HepG2 (cell line): Measurements from ENCODE around the gene PPIL3. TPM values are rescaled to one million over a fixed set of nuclear protein-coding genes. Genes with fewer than 3 reads are reported as not detected.

ENCODE experiments used
- ATAC-seq: fragments of 200-7000 bp; cut with Tn5 transposase; 3 replicates; pipeline ENCODE4 v1.9.1; 2020; ENCODE audit warnings: mild to moderate bottlenecking, moderate library complexity
- BruUV-seq: library from RNA; stranded (reverse); fragments of 400-500 nt; replicated peaks from 2 replicates; lab custom pipeline; 2021; lab: Mats Ljungman, UMichigan
- CTCF ChIA-PET: fragments of 300-600 bp; formaldehyde crosslinking; extraction: SDS; loops from one replicate; lab custom pipeline; 2021; ENCODE audit warnings: low total read pairs, inconsistent platforms, low intra/inter-chr PET ratio; lab: Yijun Ruan, JAX
- POLR2A ChIA-PET: fragments of 350-600 bp; sonication (Branson Sonifier 250); formaldehyde crosslinking; loops from one replicate; lab custom pipeline; 2020; ENCODE audit warnings: antibody characterized with exemption, inconsistent platforms; lab: Yijun Ruan, JAX
- DNase-seq: peaks from one replicate; pipeline ENCODE4 v3.0.0-alpha.2; 2015; ENCODE audit warnings: low spot score
- FAIRE-seq: peaks from 3 replicates; lab custom pipeline; 2011; peaks lifted over from hg19 to GRCh38; lab: Jason Lieb, UNC
- H2AFZ ChIP-seq: one replicate; pipeline ENCODE4 v1.6.1; 2011; ENCODE audit warnings: low read length, inconsistent platforms
- H3K27ac ChIP-seq: fragments of 300-600 bp; 3 replicates; pipeline ENCODE4 v1.8.0; 2011; ENCODE audit warnings: mixed run types, mild to moderate bottlenecking, mixed read lengths, low read length, inconsistent platforms; ENCODE audit not compliant: insufficient read depth; ENCODE audit errors: extremely low read length
- H3K27me3 ChIP-seq, 2 experiments: fragments of 200-600 bp in 1 of 2; 2 replicates in 1 of 2; 3 replicates in 1 of 2; pipeline versions ENCODE4 v1.6.0 to v1.8.0; 2011; ENCODE audit warnings: low read length in 2 of 2, mild to moderate bottlenecking in 2 of 2, moderate library complexity in 2 of 2, inconsistent platforms in 1 of 2; ENCODE audit not compliant: insufficient read depth in 2 of 2, control insufficient read depth in 1 of 2
- H3K36me3 ChIP-seq, 2 experiments: fragments of 200-600 bp in 1 of 2; replicated peaks in 1 of 2; 2 replicates in 1 of 2; 3 replicates in 1 of 2; pipeline versions ENCODE4 v1.5.1 to v1.8.0; 2011; ENCODE audit warnings: low read length in 2 of 2, inconsistent platforms in 1 of 2; ENCODE audit not compliant: insufficient read depth in 2 of 2, control insufficient read depth in 1 of 2
- H3K4me1 ChIP-seq: 2 replicates; pipeline ENCODE4 v1.5.1; 2012; ENCODE audit warnings: low read length, inconsistent platforms; ENCODE audit not compliant: insufficient read depth
- H3K4me2 ChIP-seq: 2 replicates; pipeline ENCODE4 v1.6.0; 2011; ENCODE audit warnings: low read depth, low read length, inconsistent platforms
- H3K4me3 ChIP-seq, 3 experiments: fragments of 200-600 bp in 1 of 3; sonication (generic), shearing (Covaris generic) in 1 of 3; replicated peaks in 1 of 3; 2 replicates each; pipeline ENCODE4 v1.5.1; 2011 to 2016; ENCODE audit warnings: low read length in 3 of 3, inconsistent platforms in 2 of 3, low read depth in 2 of 3, mild to moderate bottlenecking in 2 of 3, control low read depth in 1 of 3, mixed read lengths in 1 of 3; ENCODE audit not compliant: insufficient read depth in 1 of 3
- H3K79me2 ChIP-seq: one replicate; pipeline ENCODE4 v1.6.1; 2011; ENCODE audit warnings: low read length, inconsistent platforms; ENCODE audit not compliant: insufficient read depth
- H3K9ac ChIP-seq: 2 replicates; pipeline ENCODE4 v1.6.0; 2011; ENCODE audit warnings: mild to moderate bottlenecking, low read depth, low read length, inconsistent platforms; ENCODE audit not compliant: insufficient read depth
- H3K9me3 ChIP-seq: 2 replicates; pipeline ENCODE4 v1.5.1; 2012; ENCODE audit warnings: mild to moderate bottlenecking, low read length
- H4K20me1 ChIP-seq: 2 replicates; pipeline ENCODE4 v1.6.0; 2011; ENCODE audit warnings: inconsistent platforms, mild to moderate bottlenecking, low read length, moderate library complexity; ENCODE audit not compliant: insufficient read depth
- AFF4 ChIP-seq: sonication (generic); formaldehyde crosslinking; IDR thresholded peaks from 2 replicates; pipeline ENCODE4 v1.4.0; 2020; ENCODE audit warnings: missing genetic modification reagents
- EP300 ChIP-seq, 3 experiments: sonication (generic) in 1 of 3; formaldehyde crosslinking in 1 of 3; IDR thresholded peaks; 2 replicates each; pipeline versions ENCODE4 v1.5.1 to v1.6.1; 2011 to 2020; ENCODE audit warnings: low read depth in 2 of 3, low read length in 2 of 3, borderline replicate concordance in 1 of 3, improper control_type of control experiment in 1 of 3, mild to moderate bottlenecking in 1 of 3, missing genetic modification reagents in 1 of 3, moderate library complexity in 1 of 3
- HMG20A ChIP-seq: IDR thresholded peaks from 2 replicates; pipeline ENCODE4 v1.6.1; 2016; ENCODE audit warnings: borderline replicate concordance
- NFYB ChIP-seq: sonication (generic); formaldehyde crosslinking; IDR thresholded peaks from 2 replicates; pipeline ENCODE4 v1.4.0; 2020; ENCODE audit warnings: missing genetic modification reagents
- PLRG1 ChIP-seq: fragments of 450-650 bp; conservative IDR thresholded peaks from 2 replicates; pipeline ENCODE4 v1.6.1; 2016
- RNF2 ChIP-seq: fragments of 450-650 bp; conservative IDR thresholded peaks from 2 replicates; pipeline ENCODE4 v1.6.1; 2016; ENCODE audit warnings: low read depth
- ZNF512 ChIP-seq: sonication (generic); formaldehyde crosslinking; IDR thresholded peaks from 2 replicates; pipeline ENCODE4 v1.4.0; 2020; ENCODE audit warnings: mild to moderate bottlenecking, missing genetic modification reagents
- ZNF563 ChIP-seq: sonication (generic); formaldehyde crosslinking; IDR thresholded peaks from 2 replicates; pipeline ENCODE4 v1.8.0; 2022; ENCODE audit warnings: mild to moderate bottlenecking, moderate library complexity, missing genetic modification reagents
- ZNF841 ChIP-seq: sonication (generic); formaldehyde crosslinking; IDR thresholded peaks from 2 replicates; pipeline ENCODE4 v1.8.1; 2023; ENCODE audit warnings: missing genetic modification reagents, borderline replicate concordance
- whole genome bisulfite sequencing: methylation state at CpG from one replicate; pipeline ENCODE4 v1.1.6; 2017; ENCODE audit warnings: low lambda C conversion rate; 5-methylcytosine and 5-hydroxymethylcytosine counted together
- in situ Hi-C: cut with HindIII; loops from 2 replicates; pipeline ENCODE4 v1.10.0; 2017; ENCODE audit warnings: low pct_unique_long_range_greater_than_20kb; ENCODE audit not compliant: extremely low pct_ligation_motif_present
- intact Hi-C: fragments of 100-400 bp; cut with micrococcal nuclease; formaldehyde crosslinking; loops from one replicate; pipeline ENCODE4 v1.10.0; 2022; ENCODE audit not compliant: unreplicated experiment
- polyA plus RNA-seq, 8 experiments: library from polyadenylated mRNA; depleted of rRNA in 3 of 8; stranded (reverse) in 7 of 8; unstranded in 1 of 8; fragments of >200 nt; fragmentation: Illumina TruSeq in 4 of 8; extraction: Trizol in 4 of 8; gene quantifications; 2 replicates each; pipeline versions ENCODE4 v1.2.1 to v1.2.3, GENCODE V29; 2011 to 2016; ENCODE audit warnings: low read depth in 4 of 8, missing spikeins in 1 of 8, mixed read lengths in 1 of 8; ENCODE audit not compliant: insufficient read depth in 1 of 8
- total RNA-seq, 5 experiments: library from RNA; depleted of rRNA; stranded (reverse); fragments of >200 nt; fragmentation: Illumina TruSeq; extraction: Trizol; gene quantifications; 2 replicates each; pipeline ENCODE4 v1.2.3, GENCODE V29; 2016; ENCODE audit warnings: low read depth in 1 of 5

PPIL3 gene
- total and polyA plus RNA-seq, 2 of the 13 experiments (the other 11 are each of a cell fraction or from before 2014, with no cell fraction given): 98.7 to 107 TPM

- POLR2A ChIA-PET: interaction anchor here (2.2 kb wide), 1 partner anchor 16 kb away, joined by 16 read pairs; the partner anchor contains the start of gene CLK1
- Histone ChIP-seq H3K36me3 (peaks cover 5 to 18% of the 10 kb centered on the region in 2 experiments), H3K27me3 (no peaks in the 10 kb centered on the region), H3K9me3 (no peaks in the 10 kb centered on the region), H3K4me2 (no peak overlapping the region), H3K4me1 (peaks cover 18% of the 10 kb centered on the region), H3K27ac (no peak overlapping the region), H2AFZ (no peak overlapping the region), H4K20me1 (0 out of 2 replicates have a peak, but pooled peaks cover 6% of the 10 kb centered on the region), H3K79me2 (no peaks in the 10 kb centered on the region), H3K4me3 (no peak overlapping the region), H3K9ac (no peak overlapping the region)
- DNase-seq (no peak), ATAC-seq (no peak), FAIRE-seq (no peak)
- intact Hi-C loops: no loop called here
- BruUV-seq: no TSS peak
- TF ChIP-seq PLRG1: 0 out of 2 replicates have a peak, but pooled peaks have one; percentile 56
- TF ChIP-seq ZNF563 (CRISPR knock-in tag): no peak
- peak; percentile 68; the same call in 1 of the 2 replicates for TF ChIP-seq ZNF512 (CRISPR knock-in tag)
- no peak for TF ChIP-seq HMG20A (CRISPR knock-in tag)
- TF ChIP-seq NFYB (CRISPR knock-in tag): no peak
- TF ChIP-seq RNF2: no peak
- no peak for TF ChIP-seq AFF4 (CRISPR knock-in tag)
- TF ChIP-seq EP300 (IDR thresholded peaks at IDR 0.05; ENCODE audit: low read depth in 2 of 2, low read length in 2 of 2): no peak
- no peak for TF ChIP-seq EP300 (CRISPR knock-in tag; IDR thresholded peaks at IDR 0.05; ENCODE audit: borderline replicate concordance)
- no peak for TF ChIP-seq ZNF841 (CRISPR knock-in tag)
- WGBS: 80% methylated on average over 4 of the region's 4 CpGs
- CTCF ChIA-PET: no interaction called here
- in situ Hi-C loops: no loop called here
These were observed 40.9 kb downstream of the PPIL3 start for GRCh38 chr2:200847939-200848338.
